Measurements from ENCODE around the gene NUP43.

DNA sequence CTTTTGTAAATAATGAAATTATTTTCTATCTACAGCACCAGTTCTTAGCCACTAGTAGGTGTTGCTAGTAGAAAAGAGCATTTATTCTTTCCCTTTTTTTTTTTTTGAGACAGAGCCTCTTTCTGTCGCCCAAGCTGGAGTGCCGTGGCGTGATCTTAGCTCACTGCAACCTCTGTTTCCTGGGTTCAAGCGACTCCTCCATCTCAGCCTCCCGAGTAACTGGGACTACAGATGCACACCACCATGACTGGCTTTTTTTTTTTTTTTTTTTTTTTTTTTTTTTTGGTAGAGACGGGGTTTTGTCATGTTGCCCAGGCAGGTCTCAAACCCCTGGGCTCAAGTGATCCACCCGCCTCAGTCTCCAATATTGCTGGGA is 9.9 kb upstream of the NUP43 start:
- TF ChIP-seq, protein P1, sequence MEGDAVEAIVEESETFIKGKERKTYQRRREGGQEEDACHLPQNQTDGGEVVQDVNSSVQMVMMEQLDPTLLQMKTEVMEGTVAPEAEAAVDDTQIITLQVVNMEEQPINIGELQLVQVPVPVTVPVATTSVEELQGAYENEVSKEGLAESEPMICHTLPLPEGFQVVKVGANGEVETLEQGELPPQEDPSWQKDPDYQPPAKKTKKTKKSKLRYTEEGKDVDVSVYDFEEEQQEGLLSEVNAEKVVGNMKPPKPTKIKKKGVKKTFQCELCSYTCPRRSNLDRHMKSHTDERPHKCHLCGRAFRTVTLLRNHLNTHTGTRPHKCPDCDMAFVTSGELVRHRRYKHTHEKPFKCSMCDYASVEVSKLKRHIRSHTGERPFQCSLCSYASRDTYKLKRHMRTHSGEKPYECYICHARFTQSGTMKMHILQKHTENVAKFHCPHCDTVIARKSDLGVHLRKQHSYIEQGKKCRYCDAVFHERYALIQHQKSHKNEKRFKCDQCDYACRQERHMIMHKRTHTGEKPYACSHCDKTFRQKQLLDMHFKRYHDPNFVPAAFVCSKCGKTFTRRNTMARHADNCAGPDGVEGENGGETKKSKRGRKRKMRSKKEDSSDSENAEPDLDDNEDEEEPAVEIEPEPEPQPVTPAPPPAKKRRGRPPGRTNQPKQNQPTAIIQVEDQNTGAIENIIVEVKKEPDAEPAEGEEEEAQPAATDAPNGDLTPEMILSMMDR (IDR thresholded peaks at IDR 0.05), result no peak
- TF ChIP-seq EZH2 (IDR thresholded peaks at IDR 0.05), result no peak

All from neural progenitor cell (in vitro differentiated cells).